GM23338 (cell line): ENCODE measurements around the gene SLC17A1. TPM values are rescaled to one million over a fixed set of nuclear protein-coding genes. Genes with fewer than 3 reads are reported as not detected.

Source experiments
- ATAC-seq: fragments of 200-7000 bp; cut with Tn5 transposase; 3 replicates; pipeline ENCODE4 v1.9.1; 2020
- DNase-seq: peaks from one replicate; pipeline ENCODE4 v3.0.0-alpha.2; 2015; ENCODE audit warnings: low spot score
- H2AFZ ChIP-seq: fragments of 200-600 bp; sonication (generic); 2 replicates; pipeline ENCODE4 v1.8.0; 2016; ENCODE audit warnings: antibody characterized with exemption, mild to moderate bottlenecking, moderate library complexity
- H3F3A ChIP-seq: fragments of 200-600 bp; sonication (generic); replicated peaks from 2 replicates; pipeline ENCODE4 v1.8.0; 2017; ENCODE audit warnings: antibody characterized with exemption, mixed run types, low read depth
- H3K27ac ChIP-seq: fragments of 200-600 bp; sonication (generic); 2 replicates; pipeline ENCODE4 v1.6.1; 2016; ENCODE audit warnings: low read depth
- H3K27me3 ChIP-seq: fragments of 200-600 bp; sonication (generic); 2 replicates; pipeline ENCODE4 v1.8.0; 2016; ENCODE audit warnings: mild to moderate bottlenecking, mixed run types, moderate library complexity; ENCODE audit not compliant: insufficient read depth
- H3K36me3 ChIP-seq: fragments of 200-600 bp; sonication (generic); 2 replicates; pipeline ENCODE4 v1.8.0; 2016; ENCODE audit warnings: mild to moderate bottlenecking; ENCODE audit not compliant: insufficient read depth
- H3K4me1 ChIP-seq: fragments of 200-600 bp; sonication (generic); 2 replicates; pipeline ENCODE4 v1.8.0; 2016; ENCODE audit warnings: mild to moderate bottlenecking, moderate library complexity; ENCODE audit not compliant: insufficient read depth
- H3K4me2 ChIP-seq: fragments of 200-600 bp; sonication (generic); 2 replicates; pipeline ENCODE4 v1.7.1; 2017; ENCODE audit warnings: mixed run types
- H3K4me3 ChIP-seq: fragments of 200-600 bp; sonication (generic); 2 replicates; pipeline ENCODE4 v1.6.1; 2016; ENCODE audit warnings: mixed run types
- H3K79me2 ChIP-seq: fragments of 200-600 bp; sonication (generic); replicated peaks from 2 replicates; pipeline ENCODE4 v1.8.0; 2017; ENCODE audit warnings: mild to moderate bottlenecking; ENCODE audit not compliant: insufficient read depth
- H3K9me2 ChIP-seq: fragments of 200-600 bp; sonication (generic); 2 replicates; pipeline ENCODE4 v1.8.0; 2017; ENCODE audit not compliant: insufficient read depth
- H4K20me1 ChIP-seq: fragments of 200-600 bp; sonication (generic); replicated peaks from 2 replicates; pipeline ENCODE4 v1.8.0; 2017; ENCODE audit warnings: mild to moderate bottlenecking; ENCODE audit not compliant: insufficient read depth
- H3K27ac Mint-ChIP-seq: 2 replicates; pipeline ENCODE4 v1.8.0; 2020; ENCODE audit warnings: inconsistent platforms, mild to moderate bottlenecking, moderate library complexity, mixed read lengths
- H3K27me3 Mint-ChIP-seq: 3 replicates; pipeline ENCODE4 v1.8.0; 2022; ENCODE audit warnings: low read depth, mild to moderate bottlenecking, moderate library complexity, mixed read lengths, inconsistent platforms; ENCODE audit not compliant: insufficient read depth, poor library complexity
- H3K36me3 Mint-ChIP-seq: 3 replicates; pipeline ENCODE4 v1.8.0; 2021; ENCODE audit warnings: low read depth, mild to moderate bottlenecking, inconsistent platforms, moderate library complexity, mixed read lengths
- H3K4me1 Mint-ChIP-seq: 3 replicates; pipeline ENCODE4 v1.8.0; 2020; ENCODE audit warnings: mild to moderate bottlenecking, inconsistent platforms, mixed read lengths
- H3K4me3 Mint-ChIP-seq: 3 replicates; pipeline ENCODE4 v1.8.0; 2021; ENCODE audit warnings: moderate library complexity, mild to moderate bottlenecking, inconsistent platforms, mixed read lengths
- H3K9me3 Mint-ChIP-seq: 3 replicates; pipeline ENCODE4 v1.8.0; 2020; ENCODE audit warnings: moderate library complexity, mild to moderate bottlenecking, inconsistent platforms, mixed read lengths
- CREB1 ChIP-seq: fragments of 250-450 bp; sonication (Bioruptor Pico); IDR thresholded peaks from 2 replicates; pipeline ENCODE4 v1.5.0; 2020; ENCODE audit warnings: low read depth, mild to moderate bottlenecking, moderate library complexity
- ETS1 ChIP-seq: IDR thresholded peaks from 2 replicates; pipeline ENCODE4 v1.6.1; 2016; ENCODE audit warnings: antibody characterized with exemption
- EZH2 ChIP-seq: fragments of 200-600 bp; sonication (generic); IDR thresholded peaks from one replicate; pipeline ENCODE4 v1.8.0; 2017; ENCODE audit warnings: antibody characterized with exemption, mild to moderate bottlenecking, low read depth; ENCODE audit not compliant: unreplicated experiment
- EZH2phosphoT487 ChIP-seq: fragments of 200-600 bp; sonication (generic); IDR thresholded peaks from one replicate; pipeline ENCODE4 v1.8.1; 2018; ENCODE audit warnings: antibody characterized with exemption; ENCODE audit not compliant: unreplicated experiment
- JUNB ChIP-seq: IDR thresholded peaks from one replicate; pipeline ENCODE4 v1.6.1; 2016; ENCODE audit warnings: antibody characterized with exemption; ENCODE audit not compliant: unreplicated experiment
- POLR2AphosphoS5 ChIP-seq: IDR thresholded peaks from 2 replicates; pipeline ENCODE4 v1.6.1; 2016; ENCODE audit warnings: antibody characterized with exemption, low read depth
- REST ChIP-seq: IDR thresholded peaks from one replicate; pipeline ENCODE4 v1.6.1; 2018; ENCODE audit warnings: antibody characterized with exemption; ENCODE audit not compliant: unreplicated experiment
- STAT1 ChIP-seq: IDR thresholded peaks from one replicate; pipeline ENCODE4 v1.6.1; 2016; ENCODE audit warnings: antibody characterized with exemption; ENCODE audit not compliant: unreplicated experiment
- ZNF114 ChIP-seq: fragments of 250-450 bp; sonication (Bioruptor Pico); IDR thresholded peaks from 2 replicates; pipeline ENCODE4 v1.5.0; 2020; ENCODE audit warnings: mild to moderate bottlenecking, moderate library complexity
- ZNF331 ChIP-seq: fragments of 250-450 bp; sonication (Bioruptor Pico); IDR thresholded peaks from 2 replicates; pipeline ENCODE4 v1.5.0; 2020; ENCODE audit warnings: low read depth, mild to moderate bottlenecking, moderate library complexity
- polyA plus RNA-seq: library from polyadenylated mRNA; unstranded; fragments of >200 nt; fragmentation: Nextera tagmentation; extraction: Ambion mirVana; gene quantifications from 2 replicates; pipeline ENCODE4 v1.2.1, GENCODE V29; 2016
- total RNA-seq: library from RNA; depleted of rRNA; stranded (reverse); fragments of >200 nt; shearing (Covaris generic); gene quantifications from 2 replicates; pipeline ENCODE4 v1.2.3, GENCODE V29; 2014
- TF ChIP-seq, protein P1 (sequence below), 2 experiments: fragments of 200-600 bp in 1 of 2; sonication (generic) in 1 of 2; conservative IDR thresholded peaks; 2 replicates each; pipeline versions ENCODE4 v1.5.1 to v1.6.1; 2016 to 2017; ENCODE audit warnings: antibody characterized with exemption in 2 of 2, low read depth in 2 of 2, mild to moderate bottlenecking in 2 of 2, moderate library complexity in 1 of 2

SLC17A1 gene
- total and polyA plus RNA-seq, 2 experiments from 2014 or later = not detected

GRCh38 chr6:25868436-25869183 is 36.8 kb upstream of the SLC17A1 start:
- TF ChIP-seq CREB1 (CRISPR knock-in tag) = no peak
- TF ChIP-seq ZNF114 = no peak
- TF ChIP-seq POLR2AphosphoS5 = no peak
- no peak for TF ChIP-seq EZH2
- TF ChIP-seq EZH2phosphoT487 = no peak
- TF ChIP-seq STAT1 = no peak
- TF ChIP-seq JUNB = no peak
- no peak for TF ChIP-seq ETS1
- TF ChIP-seq, protein P1, sequence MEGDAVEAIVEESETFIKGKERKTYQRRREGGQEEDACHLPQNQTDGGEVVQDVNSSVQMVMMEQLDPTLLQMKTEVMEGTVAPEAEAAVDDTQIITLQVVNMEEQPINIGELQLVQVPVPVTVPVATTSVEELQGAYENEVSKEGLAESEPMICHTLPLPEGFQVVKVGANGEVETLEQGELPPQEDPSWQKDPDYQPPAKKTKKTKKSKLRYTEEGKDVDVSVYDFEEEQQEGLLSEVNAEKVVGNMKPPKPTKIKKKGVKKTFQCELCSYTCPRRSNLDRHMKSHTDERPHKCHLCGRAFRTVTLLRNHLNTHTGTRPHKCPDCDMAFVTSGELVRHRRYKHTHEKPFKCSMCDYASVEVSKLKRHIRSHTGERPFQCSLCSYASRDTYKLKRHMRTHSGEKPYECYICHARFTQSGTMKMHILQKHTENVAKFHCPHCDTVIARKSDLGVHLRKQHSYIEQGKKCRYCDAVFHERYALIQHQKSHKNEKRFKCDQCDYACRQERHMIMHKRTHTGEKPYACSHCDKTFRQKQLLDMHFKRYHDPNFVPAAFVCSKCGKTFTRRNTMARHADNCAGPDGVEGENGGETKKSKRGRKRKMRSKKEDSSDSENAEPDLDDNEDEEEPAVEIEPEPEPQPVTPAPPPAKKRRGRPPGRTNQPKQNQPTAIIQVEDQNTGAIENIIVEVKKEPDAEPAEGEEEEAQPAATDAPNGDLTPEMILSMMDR (conservative IDR thresholded peaks at IDR 0.05; ENCODE audit: low read depth in 2 of 2) = no peak
- TF ChIP-seq ZNF331 (CRISPR knock-in tag) = no peak
- no peak for TF ChIP-seq REST
- no peaks in the 10 kb centered on the region for H3K4me1 ChIP-seq
- no peak overlapping the region for H3K27ac ChIP-seq
- peaks cover 15% of the 10 kb centered on the region for H3K9me2 ChIP-seq
- Mint-ChIP-seq H3K4me1 (no peaks in the 10 kb centered on the region), H3K27ac (no peak overlapping the region), H3K27me3 (no peaks in the 10 kb centered on the region), H3K4me3 (no peak overlapping the region), H3K36me3 (no peaks in the 10 kb centered on the region), H3K9me3 (no peaks in the 10 kb centered on the region)
- H3K4me3 ChIP-seq = no peak overlapping the region
- H3K27me3 ChIP-seq = no peaks in the 10 kb centered on the region
- no peaks in the 10 kb centered on the region for H3F3A ChIP-seq
- DNase-seq (no peak), ATAC-seq (no peak)
- no peaks in the 10 kb centered on the region for H3K79me2 ChIP-seq
- H3K4me2 ChIP-seq = no peak overlapping the region
- no peak overlapping the region for H2AFZ ChIP-seq
- H4K20me1 ChIP-seq = no peaks in the 10 kb centered on the region
- H3K36me3 ChIP-seq = no peaks in the 10 kb centered on the region
